Posterior cingulate gyrus (tissue), 11 donors: ENCODE data around the gene C2orf81.

Experiments
- DNase-seq, 10 donors: peaks; one replicate each; pipeline versions ENCODE4 v3.0.0 to v3.0.0-alpha.2; 2020 to 2021; ENCODE audit warnings: mixed read lengths in 3 of 10
- intact Hi-C: fragments of 100-400 bp; cut with DNase I; formaldehyde crosslinking; loops from one replicate; pipeline ENCODE4 v1.15.1; 2023

Gene C2orf81

DNA sequence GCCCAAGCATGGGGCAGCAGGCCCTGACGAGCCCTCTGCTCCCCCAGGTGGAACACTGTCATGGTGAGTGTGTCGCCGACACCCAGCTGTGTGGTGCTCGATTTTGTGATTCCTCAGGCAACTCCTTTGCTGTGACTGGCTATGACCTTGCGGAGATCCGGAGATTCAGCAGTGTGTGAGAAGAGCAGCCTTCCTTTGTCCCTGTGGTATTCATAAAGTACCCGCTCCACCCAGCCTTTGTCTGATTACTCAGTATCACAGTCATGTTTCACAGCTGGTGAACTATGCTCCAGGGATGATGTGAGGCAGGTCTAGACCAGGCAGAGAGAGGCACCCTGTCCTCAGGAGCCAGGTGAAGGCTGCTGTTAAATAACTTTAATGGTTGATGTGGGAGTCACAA is 4.1 kb upstream of the C2orf81 start:
- intact Hi-C loops = no loop called here
- DNase-seq = peak in 1 of 10 donors; percentile 52

DNA sequence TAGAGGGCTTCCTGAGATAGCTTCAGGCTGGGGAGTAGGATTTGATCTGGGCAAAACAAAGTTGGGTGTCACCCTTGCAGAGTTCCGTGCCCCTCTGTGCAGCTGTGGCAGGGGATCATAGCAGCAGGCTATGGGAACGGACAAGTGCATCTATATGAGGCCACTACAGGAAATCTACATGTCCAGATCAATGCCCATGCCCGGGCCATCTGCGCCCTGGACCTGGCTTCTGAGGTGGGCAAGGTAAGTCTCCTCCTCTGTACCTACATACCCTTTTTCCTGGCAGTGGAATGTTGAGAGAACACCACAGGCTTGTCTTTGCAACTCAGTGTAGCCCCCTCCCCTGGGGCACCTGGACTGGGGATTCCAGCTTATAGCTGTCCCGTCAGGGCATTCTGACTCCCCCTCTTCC is 3.6 kb upstream of the C2orf81 start:
- intact Hi-C loops = loop anchor here (5.0 kb wide), 1 partner anchor 32 kb away; the partner anchor contains the start of genes INO80B and WBP1
- peak in 2 of 10 donors; percentile 64 to 78 for DNase-seq

DNA sequence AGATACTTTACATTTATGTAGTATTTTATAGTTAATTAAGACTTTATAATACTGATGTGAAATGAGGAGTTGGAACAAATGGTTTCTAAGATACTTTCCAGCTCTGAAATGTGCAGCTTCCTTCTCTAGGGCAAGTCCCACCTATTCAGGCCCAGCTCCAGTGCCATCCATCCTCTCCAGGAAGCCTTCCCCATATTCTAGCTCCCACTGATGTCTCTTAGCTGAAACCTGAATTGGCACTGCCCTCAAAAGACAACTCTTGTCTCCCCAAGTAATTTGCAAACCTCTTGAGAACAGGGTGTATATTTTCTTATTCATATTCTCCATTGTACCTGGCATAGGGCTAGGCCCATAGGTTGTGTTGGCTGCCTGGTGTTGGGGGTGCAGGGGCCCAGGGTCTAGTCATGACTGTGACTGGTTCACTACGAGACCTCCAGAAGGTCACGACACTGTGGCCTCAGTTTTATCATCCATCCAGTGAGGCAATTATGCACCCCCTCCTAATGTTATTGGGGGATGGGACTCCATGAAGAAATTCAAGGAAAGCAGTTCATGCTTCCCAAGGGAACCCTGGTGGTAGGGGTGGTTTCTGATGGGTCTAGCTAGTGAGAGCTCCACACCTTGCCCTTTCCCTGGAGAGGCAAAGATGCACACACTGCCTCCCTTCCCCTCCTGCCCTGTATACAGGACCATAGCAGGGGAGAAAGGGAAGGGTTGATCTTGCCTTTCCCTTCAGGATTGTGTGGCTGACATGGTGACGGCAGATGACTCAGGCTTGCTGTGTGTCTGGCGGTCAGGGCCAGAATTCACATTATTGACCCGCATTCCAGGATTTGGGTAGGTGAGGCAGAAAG is 2.9 kb upstream of the C2orf81 start:
- intact Hi-C loops = loop anchor here (5.0 kb wide), 1 partner anchor 33 kb away; the partner anchor contains the start of genes INO80B and WBP1
- peak in 2 of 10 donors; percentile 23 to 61 for DNase-seq

DNA sequence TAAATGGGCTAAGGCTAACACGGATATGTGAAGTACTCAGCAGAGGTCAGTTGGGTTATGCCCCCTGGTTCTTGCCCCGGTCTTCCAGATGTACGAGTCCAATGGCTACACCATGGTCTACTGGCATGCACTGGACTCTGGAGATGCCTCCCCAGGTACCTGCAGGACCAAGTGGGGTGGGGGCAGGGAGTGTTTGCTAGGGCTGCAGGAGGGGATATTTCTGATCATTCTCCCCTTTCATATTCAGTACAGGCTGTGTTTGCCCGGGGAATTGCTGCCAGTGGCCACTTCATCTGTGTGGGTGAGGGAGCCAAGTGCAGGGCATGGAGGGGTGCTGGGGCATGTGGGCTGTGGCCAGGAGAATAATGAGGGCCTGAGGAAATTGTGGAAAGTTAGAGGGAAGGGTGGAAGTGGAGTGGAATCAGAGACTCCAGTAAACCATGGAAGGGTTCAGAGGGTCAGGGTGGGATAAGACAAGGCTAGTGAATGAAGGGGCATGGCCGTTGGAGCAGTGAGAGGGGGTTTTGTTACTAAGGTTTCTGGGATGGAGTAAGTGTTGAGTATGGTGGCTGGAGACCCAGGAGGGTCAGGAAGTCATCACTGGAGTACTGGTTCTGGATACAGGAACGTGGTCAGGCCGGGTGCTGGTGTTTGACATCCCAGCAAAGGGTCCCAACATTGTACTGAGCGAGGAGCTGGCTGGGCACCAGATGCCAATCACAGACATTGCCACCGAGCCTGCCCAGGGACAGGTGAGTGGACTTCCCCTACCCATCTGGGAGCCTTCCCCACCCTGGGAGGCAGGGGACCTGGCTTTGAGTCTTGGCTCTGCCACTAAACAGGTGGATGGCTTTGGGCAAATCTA is 2.0 kb upstream of the C2orf81 start:
- intact Hi-C loops = loop anchor here (5.0 kb wide), 1 partner anchor 34 kb away; the partner anchor contains the start of genes INO80B and WBP1

DNA sequence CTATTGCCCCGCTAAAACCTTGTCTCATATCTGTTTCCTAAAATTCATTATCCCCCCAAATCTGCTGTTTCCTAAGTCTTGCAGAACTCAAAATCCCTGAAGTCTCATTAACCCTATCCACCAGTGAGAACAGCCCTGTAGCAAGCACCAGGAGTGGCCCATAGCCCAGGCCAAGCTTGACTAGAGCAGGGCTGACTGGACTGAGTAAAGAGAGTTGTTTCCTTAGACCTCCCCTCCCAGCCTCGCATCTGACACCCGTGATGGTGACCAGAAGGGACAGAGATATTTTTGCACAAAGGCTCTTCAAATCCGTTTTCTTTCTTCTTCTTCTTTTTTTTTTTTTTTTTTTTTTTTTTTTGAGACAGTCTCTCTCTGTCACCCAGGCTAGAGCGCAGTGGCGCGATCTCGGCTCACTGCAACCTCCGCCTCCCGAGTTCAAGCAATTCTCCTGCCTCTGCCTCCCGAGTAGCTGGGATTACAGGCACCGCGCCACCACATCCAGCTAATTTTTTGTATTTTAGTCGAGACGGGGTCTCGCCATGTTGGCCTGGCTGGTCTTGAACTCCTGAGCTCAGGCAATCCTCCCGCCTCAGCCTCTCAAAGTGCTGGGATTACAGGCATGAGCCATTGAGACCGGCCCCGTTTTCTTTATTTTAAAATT is 846 bp downstream of the C2orf81 start:
- intact Hi-C loops = loop anchor here (5.0 kb wide), 1 partner anchor 37 kb away; the partner anchor contains the start of genes INO80B and WBP1
- peak in 1 of 10 donors; percentile 68 for DNase-seq

More for the DNA sequence above, 2.0 kb upstream of the C2orf81 start:
- peak in 3 of 10 donors; percentile 61 to 82 (median 66) for DNase-seq

DNA sequence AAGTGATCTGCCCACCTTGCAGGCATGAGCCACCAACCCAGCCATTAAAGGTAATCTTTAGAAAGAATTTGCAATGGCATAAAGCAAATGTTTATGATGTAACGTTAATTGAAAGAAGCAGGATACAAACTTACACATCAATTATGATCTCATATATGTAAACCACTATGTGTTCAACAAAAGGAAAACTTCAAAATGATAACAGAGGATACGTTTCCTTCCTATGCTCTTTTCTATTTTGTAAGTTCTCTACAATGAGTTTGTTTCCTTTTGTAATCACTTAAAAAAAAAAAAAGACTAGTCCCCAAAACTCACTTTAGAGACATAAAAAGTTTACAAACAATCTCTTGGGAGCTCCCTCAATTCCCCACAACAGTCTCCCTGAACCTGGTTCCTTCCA is 1.4 kb downstream of the C2orf81 start:
- intact Hi-C loops = loop anchor here (5.0 kb wide), 1 partner anchor 37 kb away; the partner anchor contains the start of genes INO80B and WBP1
- DNase-seq = no peak

DNA sequence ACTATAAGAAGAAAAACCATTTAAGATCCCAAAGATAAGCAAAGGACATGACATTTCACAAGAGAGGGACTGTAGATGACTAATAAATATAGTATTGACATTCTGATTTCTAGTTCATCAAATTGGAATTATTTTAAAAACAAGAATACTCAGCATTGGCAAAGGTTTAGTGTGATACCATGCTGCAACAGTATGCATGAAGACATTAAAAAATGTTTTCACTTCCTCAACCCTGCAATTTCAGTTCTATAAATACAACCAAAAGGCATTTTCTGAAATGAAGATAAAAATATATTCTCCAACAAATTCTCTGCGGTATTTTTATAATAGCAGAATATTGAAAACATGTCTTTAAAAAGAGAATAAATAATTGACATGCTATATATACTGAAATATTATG is 2.1 kb downstream of the C2orf81 start:
- intact Hi-C loops = no loop called here
- DNase-seq = no peak

DNA sequence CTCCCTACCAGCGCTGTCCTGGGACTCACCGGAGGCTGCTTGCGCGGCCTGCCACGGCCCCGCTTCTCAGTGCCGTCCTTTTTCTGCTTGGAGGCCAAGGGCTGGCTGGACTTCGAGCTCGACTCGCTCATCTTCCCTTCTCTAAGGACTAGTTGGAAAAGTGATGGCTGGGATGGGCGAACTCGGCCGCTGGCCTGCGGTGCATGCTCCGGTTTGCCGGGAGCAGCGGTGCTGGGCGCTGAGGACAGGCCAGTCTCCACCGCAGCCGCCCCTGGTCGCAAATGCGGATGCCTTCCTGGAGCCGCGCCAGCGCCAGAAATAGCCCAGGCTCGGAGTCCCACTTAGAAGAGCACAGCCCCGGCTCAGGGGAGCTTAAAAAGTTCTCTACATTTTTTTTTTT is 3.1 kb downstream of the C2orf81 start:
- intact Hi-C loops = no loop called here

DNA sequence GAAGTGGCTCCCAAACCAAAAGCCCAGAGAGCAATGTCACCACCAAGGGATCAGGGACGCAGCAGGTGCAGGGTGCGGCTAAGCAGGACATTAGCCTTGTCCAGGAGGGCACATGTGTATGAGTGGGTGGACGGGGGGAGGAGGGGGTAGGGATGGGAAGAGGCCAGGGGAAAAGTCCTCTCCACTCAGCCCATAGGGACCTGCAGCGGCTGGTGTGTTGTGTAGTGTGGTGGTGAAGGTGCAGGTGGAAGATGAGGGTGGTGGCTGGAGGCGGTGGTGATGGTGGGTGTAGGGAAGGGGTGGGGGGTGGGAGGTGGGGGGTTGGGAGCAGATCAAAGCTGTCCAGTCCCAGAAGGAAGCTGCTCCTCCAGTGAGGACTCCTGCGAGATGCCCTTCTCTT is 3.7 kb downstream of the C2orf81 start:
- intact Hi-C loops = no loop called here
- no peak for DNase-seq

More for the DNA sequence above, 3.1 kb downstream of the C2orf81 start:
- DNase-seq = peak in 1 of 10 donors; percentile 81

DNA sequence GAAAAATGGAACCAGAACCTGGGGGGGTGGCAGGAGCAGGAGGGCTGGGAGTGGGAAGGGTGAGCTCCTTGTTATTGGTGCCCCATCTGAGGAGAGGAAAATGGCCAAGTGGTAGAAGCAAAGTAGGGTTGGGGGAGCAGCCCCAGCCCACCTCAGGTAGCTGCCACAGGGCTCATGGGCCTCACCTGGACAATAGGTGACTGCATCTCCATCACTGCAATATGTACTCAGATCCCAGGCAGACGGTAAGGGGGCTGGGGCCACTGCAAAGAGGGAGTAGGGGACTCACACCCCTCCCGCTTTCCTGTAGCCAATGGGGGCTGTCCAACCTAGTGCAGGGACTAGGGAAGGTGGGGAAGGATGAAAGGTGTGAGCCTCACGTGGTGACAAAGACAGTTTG is 4.2 kb downstream of the C2orf81 start:
- intact Hi-C loops = no loop called here
- no peak for DNase-seq

DNA sequence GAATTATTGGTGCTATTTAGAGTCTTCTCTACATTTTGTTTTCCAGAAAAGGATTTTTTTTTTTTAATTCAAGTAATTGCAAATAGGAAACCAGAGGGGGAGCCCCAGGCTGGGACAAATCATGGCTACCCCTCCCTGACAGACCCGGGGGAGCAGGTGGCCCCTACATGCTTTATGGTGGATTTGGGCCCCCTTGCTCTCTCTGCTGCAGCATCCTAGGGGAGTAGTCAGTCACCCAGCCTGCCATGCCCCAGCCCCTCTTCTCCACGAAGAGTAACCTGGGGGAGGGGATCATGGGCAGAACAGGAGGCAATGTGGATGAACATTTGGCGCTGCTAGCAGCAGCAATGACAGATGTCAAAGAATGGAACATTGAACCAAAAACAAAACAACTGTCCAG is 4.6 kb downstream of the C2orf81 start:
- no peak for DNase-seq
- intact Hi-C loops = no loop called here

DNA sequence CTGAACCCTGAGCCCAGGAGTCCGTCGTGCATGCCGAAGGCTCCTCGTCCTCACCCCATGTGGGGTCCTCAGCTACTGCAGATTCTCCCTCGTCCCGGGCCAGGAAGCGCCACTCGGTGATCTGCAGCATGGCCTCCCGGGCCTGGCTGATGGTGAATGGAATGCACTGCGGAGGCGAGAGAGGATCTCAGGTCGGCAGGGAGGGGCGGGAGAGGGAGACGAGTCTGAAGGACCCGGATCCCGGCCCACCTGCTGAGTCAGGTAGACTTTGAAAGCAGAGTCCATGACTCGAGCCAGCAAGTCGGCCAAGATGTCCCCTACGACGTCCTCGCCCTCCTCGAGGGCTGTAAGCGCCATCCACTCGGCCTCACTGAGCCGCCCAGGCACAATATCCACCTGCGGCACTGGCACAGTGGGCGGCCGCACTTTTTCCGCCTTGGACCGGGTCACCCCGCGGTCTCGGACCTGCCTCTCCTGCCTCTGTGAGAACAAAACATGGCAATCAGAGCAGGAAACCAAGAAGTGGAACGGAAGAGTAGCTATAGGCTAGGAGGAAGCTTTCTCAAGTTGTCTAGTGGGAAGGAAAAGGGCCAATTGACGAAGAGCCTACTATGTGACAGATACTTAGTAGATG is 5.5 kb downstream of the C2orf81 start:
- DNase-seq = peak in 1 of 10 donors; percentile 78
- intact Hi-C loops = no loop called here

DNA sequence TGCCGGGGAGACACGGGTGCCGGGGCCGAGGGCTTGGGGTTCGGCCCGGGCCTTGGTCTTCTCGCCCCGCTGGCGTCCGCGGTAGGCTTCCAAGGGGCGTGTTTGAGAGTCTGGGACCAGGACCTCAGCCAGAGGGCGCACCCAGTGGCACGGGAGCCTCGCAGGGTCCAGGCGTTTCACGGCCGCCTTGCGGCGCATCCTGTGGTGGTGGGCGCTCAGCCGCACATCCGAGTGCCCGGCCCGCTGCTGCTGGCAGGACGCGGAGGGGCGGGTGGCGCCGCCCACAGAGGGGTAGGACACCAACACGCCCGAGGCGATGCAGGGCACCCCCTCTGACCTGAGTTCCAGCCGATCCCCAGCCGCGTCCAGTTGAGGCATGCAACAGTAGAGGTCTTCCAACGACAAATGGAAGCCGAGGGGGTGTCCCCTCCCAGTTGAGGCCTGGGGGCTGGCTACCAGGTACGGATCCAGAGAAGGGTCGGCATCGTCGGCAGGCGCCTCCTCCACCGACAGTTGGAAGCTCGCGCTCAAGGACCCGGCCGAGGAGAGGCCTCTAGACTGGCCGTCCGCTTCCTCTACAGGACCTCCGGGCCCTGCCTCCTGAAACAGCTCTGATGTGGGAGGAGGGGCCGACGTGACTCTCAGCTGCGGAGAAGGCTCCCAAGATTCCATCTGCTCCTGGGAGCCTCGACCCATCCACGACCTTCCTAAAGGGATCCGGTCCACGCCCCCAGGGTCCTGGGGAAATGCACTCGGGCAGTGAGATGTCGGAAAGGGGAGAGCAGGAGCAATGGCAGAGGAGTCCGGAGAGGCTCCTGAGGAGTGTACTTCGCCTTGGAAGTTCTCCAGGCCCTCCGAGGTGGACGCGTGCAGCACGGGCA is 6.3 kb downstream of the C2orf81 start:
- intact Hi-C loops = no loop called here
- DNase-seq = peak in 8 of 10 donors; percentile 45 to 93 (median 68)

DNA sequence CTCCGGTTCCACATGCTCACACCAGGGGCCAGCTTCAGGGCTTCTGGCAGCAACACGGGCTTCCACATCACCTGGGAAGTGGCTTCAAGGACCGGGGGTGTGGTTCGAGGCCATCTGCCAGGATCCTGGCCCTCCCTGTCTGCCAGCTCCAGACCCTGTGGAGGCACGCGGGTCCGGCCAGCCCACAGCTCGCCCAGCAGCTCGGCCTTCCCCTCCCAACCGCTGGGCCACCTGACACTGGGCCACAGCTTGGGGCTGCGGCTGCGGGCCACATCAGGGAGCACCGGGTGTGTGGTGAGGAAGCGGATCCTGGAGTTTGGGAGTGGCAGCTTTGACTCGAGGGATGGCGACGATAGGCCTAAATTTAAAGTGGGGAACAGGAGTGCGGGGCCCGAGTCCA is 7.0 kb downstream of the C2orf81 start:
- intact Hi-C loops = no loop called here
- peak in 1 of 10 donors; percentile 82 for DNase-seq

DNA sequence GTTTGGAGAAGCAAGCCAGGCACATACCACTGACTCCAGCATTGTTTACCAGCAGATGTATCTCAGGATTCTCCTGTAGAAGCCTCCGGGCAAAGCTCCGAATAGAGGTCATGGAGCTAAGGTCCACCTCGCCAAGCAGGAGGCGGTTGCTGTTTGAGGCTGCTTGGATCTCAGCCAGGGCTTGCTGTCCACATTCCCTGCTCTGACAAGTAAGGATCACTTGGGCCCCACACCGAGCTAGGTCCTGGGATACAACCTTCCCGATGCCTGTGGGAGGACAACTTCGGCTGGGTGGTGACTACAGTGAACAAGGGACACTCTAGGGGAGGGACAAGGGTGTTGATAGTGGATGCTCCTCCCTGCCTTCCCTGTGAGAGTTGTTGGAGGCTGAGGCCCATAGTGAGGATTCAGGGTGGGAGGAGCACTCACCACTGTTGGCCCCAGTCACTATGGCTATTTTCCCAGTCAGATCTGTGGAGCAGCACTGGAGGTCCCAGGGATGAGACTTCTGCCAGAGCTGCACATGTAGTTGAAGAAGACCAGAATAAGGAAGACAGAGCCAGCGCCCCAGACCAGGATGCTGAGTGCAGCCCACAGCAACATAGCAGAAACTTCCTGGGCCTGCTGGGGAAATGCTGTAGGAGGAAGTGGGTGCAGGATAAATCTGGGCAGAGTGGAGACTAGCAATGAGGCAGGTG is 8.3 kb downstream of the C2orf81 start:
- intact Hi-C loops = no loop called here

DNA sequence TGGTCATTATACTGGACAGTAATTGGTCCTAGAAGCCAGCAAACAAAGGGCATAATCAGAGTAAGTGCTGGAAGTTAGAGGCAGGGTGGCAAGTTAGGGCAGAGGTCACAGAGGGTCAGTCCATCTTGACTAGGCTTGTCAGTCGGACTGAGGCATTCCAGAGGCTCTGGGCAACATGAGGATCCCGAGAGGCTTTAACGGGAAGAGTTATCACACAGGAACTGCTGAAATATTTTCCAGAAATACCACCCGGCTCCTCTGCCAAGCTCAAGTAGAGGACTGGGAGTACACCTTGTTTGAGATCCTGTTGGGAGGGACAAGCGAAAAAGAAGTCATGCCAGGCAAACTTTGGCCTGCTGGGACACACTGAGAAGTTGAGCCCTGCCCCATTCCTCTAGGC is 13.7 kb downstream of the C2orf81 start:
- DNase-seq = no peak
- intact Hi-C loops = no loop called here

More for the DNA sequence above, 8.3 kb downstream of the C2orf81 start:
- peak in 1 of 10 donors; percentile 75 for DNase-seq

DNA sequence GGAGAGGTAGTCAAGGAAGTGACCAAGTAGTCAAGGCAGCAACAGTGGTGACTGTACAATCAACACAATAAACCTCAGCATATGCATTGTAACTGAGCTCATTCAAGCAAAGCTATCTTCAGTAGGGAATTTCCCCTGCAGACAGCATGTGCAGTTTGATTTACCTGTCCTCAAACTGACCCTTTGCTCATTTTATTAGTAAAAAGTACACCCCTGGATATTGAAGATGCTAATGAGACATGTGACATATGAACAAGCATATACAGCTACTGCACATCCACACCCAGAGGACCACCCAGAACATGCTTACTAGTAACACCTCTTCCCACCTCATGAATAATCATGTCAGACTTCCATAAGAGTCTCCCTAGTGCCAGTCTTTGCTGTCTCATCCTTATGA is 15.4 kb downstream of the C2orf81 start:
- no peak for DNase-seq

DNA sequence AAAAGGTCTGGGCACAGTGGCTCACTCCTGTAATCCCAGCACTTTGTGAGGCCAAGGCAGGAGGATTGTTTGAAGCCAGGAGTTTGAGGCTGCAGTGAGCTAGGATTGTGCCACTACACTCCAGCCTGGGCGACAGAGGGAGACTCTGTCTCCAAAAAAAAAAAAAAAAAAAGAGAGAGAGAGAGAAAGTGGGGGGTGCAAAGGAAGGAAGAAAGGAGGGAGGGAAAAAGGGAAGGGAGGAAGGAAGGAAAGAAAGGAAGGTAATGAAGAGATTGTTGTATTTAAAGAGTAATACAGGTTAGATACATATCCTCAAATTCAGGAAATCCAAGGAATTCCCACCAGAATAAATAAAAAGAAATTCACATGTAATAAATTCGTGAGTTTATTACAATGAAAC is 19.5 kb downstream of the C2orf81 start:
- intact Hi-C loops = no loop called here
- DNase-seq = no peak

More for the DNA sequence above, 15.4 kb downstream of the C2orf81 start:
- intact Hi-C loops = no loop called here
